ENCODE measurements around the gene EHBP1L1. TPM values are rescaled to one million over a fixed set of nuclear protein-coding genes. Genes with fewer than 3 reads are reported as not detected.
A peak's percentile ranks its signal among the peaks of the same experiment; 100 is the strongest.

Gene EHBP1L1
- total RNA-seq, 2 experiments from 2014 or later = 59.7 to 71.6 TPM

DNA sequence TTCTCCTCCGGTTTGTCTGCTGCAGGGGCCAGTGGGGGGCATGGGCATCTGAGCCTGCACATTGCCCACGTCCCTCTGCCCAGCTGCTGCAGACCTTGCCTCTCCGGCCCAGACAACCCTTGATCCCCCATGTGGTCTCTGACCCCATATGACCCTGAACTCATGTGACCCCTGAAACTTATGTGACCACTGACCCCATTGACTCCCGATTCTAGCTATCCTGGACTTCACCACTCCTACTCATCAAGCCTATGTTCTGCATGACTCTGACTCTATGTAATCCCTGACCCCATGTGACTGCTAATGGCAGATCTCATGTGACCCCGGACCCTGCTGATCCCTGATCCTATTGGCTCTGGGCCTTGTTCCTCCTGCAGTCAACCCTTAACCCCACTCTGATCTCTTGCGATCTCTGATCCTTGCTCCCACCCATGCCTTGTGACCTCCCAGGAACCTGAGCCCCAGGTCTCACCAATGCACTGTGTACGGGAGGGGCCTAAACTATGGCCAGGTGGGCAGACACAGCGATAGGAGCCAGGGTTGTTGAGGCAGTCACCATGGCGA is 23.4 kb upstream of the EHBP1L1 start:
- no peaks in the 10 kb centered on the region for H3K36me3 ChIP-seq (ENCODE audit: insufficient read depth, low read length)
- CTCF ChIA-PET (ENCODE audit: unreplicated experiment) = interaction anchor here (1.2 kb wide), 1 partner anchor 14 kb away, joined by 3 read pairs; no protein-coding TSS in a partner anchor
- no TSS peak for BruUV-seq (replicated peaks)
- POLR2A ChIA-PET = interaction anchor here (0.8 to 0.9 kb wide), 3 partner anchors 8 to 138 kb away, joined by 3 to 12 read pairs (median 4); no protein-coding TSS in a partner anchor
- H3K4me2 ChIP-seq (ENCODE audit: low read length) = peak overlapping the region; percentile 40; the same call in 1 of the 2 replicates
- no peaks in the 10 kb centered on the region for H4K20me1 ChIP-seq (ENCODE audit: insufficient read depth, low read length)
- intact Hi-C loops (cut with micrococcal nuclease; ENCODE audit: unreplicated experiment) = loop anchor here (1.0 kb wide), 2 partner anchors 12 to 186 kb away; no protein-coding TSS in a partner anchor
- H3K27ac ChIP-seq (ENCODE audit: low read depth, low read length, poor library complexity, severe bottlenecking) = no peak overlapping the region
- no peak for TF ChIP-seq EZH2phosphoT487 (IDR thresholded peaks at IDR 0.05; ENCODE audit: borderline replicate concordance, low read depth, low read length)
- TF ChIP-seq, protein P1, sequence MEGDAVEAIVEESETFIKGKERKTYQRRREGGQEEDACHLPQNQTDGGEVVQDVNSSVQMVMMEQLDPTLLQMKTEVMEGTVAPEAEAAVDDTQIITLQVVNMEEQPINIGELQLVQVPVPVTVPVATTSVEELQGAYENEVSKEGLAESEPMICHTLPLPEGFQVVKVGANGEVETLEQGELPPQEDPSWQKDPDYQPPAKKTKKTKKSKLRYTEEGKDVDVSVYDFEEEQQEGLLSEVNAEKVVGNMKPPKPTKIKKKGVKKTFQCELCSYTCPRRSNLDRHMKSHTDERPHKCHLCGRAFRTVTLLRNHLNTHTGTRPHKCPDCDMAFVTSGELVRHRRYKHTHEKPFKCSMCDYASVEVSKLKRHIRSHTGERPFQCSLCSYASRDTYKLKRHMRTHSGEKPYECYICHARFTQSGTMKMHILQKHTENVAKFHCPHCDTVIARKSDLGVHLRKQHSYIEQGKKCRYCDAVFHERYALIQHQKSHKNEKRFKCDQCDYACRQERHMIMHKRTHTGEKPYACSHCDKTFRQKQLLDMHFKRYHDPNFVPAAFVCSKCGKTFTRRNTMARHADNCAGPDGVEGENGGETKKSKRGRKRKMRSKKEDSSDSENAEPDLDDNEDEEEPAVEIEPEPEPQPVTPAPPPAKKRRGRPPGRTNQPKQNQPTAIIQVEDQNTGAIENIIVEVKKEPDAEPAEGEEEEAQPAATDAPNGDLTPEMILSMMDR (conservative IDR thresholded peaks at IDR 0.05; ENCODE audit: low read length) = peak; percentile 51; the same call in 1 of the 2 replicates
- no peak overlapping the region for H2AFZ ChIP-seq (ENCODE audit: low read length)
- H3K4me3 ChIP-seq (ENCODE audit: low read depth, low read length, poor library complexity, severe bottlenecking) = no peak overlapping the region
- DNase-seq (ENCODE audit: low spot score) = peak; percentile 19
- H3K9me3 ChIP-seq (ENCODE audit: low read length) = no peaks in the 10 kb centered on the region
- H3K4me1 ChIP-seq (ENCODE audit: insufficient read depth, low read length, poor library complexity, severe bottlenecking) = peaks cover 44% of the 10 kb centered on the region
- H3K79me2 ChIP-seq (ENCODE audit: insufficient read depth, low read depth, low read length) = no peaks in the 10 kb centered on the region
- no peaks in the 10 kb centered on the region for H3K9me2 ChIP-seq (ENCODE audit: insufficient read depth, low read length)

DNA sequence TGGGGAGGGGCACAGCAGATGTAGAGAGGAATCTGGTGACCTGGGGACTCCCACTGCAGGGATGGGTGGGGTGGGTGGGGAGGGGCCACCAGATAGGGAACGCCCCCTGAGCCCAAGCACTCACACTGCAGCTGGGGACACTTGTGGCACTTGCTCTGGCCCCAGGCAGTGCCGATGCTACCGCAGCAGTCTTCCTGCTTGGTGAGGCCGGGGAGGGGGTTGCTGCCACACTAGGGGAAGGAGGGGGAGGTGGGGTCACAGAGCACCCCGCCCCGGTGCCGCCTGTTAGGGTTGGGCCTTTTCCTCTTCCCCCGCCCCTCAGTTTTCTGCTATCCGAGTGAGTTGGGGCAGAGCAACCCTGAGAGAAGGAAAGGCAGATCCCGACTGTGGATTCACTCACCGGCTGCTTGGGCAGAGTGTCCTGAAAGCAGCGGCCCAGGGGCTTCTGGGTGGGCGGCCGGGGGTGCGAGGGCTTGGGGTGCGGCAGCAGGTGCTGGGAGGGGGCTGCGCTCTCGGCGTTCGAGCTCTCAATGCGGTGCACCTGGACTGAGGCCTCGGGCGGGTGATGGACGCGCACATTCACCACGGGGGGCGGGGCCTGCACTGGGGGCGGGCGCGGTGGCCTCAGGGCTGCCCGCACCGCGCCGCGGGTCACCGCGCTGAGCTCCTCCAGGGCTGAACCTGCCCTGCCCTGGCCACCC is 22.4 kb upstream of the EHBP1L1 start:
- Histone ChIP-seq H3K27ac (ENCODE audit: low read depth, low read length, poor library complexity, severe bottlenecking) (no peak overlapping the region), H2AFZ (ENCODE audit: low read length) (no peak overlapping the region), H3K79me2 (ENCODE audit: insufficient read depth, low read depth, low read length) (no peaks in the 10 kb centered on the region), H3K4me1 (ENCODE audit: insufficient read depth, low read length, poor library complexity, severe bottlenecking) (peaks cover 40% of the 10 kb centered on the region), H3K9me3 (ENCODE audit: low read length) (no peaks in the 10 kb centered on the region), H3K9me2 (ENCODE audit: insufficient read depth, low read length) (no peaks in the 10 kb centered on the region), H3K4me3 (ENCODE audit: low read depth, low read length, poor library complexity, severe bottlenecking) (no peak overlapping the region), H3K4me2 (ENCODE audit: low read length) (no peak overlapping the region), H3K36me3 (ENCODE audit: insufficient read depth, low read length) (no peaks in the 10 kb centered on the region), H4K20me1 (ENCODE audit: insufficient read depth, low read length) (no peaks in the 10 kb centered on the region)
- no peak for TF ChIP-seq EZH2phosphoT487 (IDR thresholded peaks at IDR 0.05; ENCODE audit: borderline replicate concordance, low read depth, low read length)
- TF ChIP-seq, protein P1 (conservative IDR thresholded peaks at IDR 0.05; ENCODE audit: low read length) = no peak
- intact Hi-C loops (cut with micrococcal nuclease; ENCODE audit: unreplicated experiment) = no loop called here
- peak; percentile 67 for DNase-seq (ENCODE audit: low spot score)
- ChIA-PET CTCF (ENCODE audit: unreplicated experiment) (interaction anchor here (0.6 kb wide), 2 partner anchors 10 to 335 kb away, joined by 4 to 6 read pairs; partner anchors contain the start of gene FIBP), POLR2A (no interaction called here)
- no TSS peak for BruUV-seq (replicated peaks)

Data from OCI-LY7 (cell line).